ENCODE measurements around the gene RAMP3.

RAMP3 gene

GRCh38 chr7:45223728-45224630 lies 66.4 kb downstream of the RAMP3 start:
- peaks cover 3% of the 10 kb centered on the region; the same call in 1 of the 2 replicates for H3K4me1 ChIP-seq (ENCODE audit: insufficient read depth, low read length)
- H3K9me3 ChIP-seq (ENCODE audit: insufficient read depth, low read depth, low read length) = no peaks in the 10 kb centered on the region
- H3K4me3 ChIP-seq (ENCODE audit: low read length) = no peak overlapping the region
- no peak overlapping the region for H3K27ac ChIP-seq (ENCODE audit: low read length)
- H3K9ac ChIP-seq (ENCODE audit: low read depth, low read length) = no peak overlapping the region
- no peaks in the 10 kb centered on the region; the same call in 1 of the 2 replicates for H3K27me3 ChIP-seq (ENCODE audit: insufficient read depth, low read length)
- H3K36me3 ChIP-seq (ENCODE audit: insufficient read depth, low read depth, low read length) = no peaks in the 10 kb centered on the region

- peaks cover 3% of the 10 kb centered on the region; the same call in 1 of the 2 replicates for H3K4me1 ChIP-seq (ENCODE audit: insufficient read depth, low read length)
- no peaks in the 10 kb centered on the region for H3K9me3 ChIP-seq (ENCODE audit: insufficient read depth, low read depth, low read length)
- no peaks in the 10 kb centered on the region for H3K36me3 ChIP-seq (ENCODE audit: insufficient read depth, low read depth, low read length)
- H3K4me3 ChIP-seq (ENCODE audit: low read length) = no peak overlapping the region
- H3K9ac ChIP-seq (ENCODE audit: low read depth, low read length) = no peak overlapping the region
- H3K27me3 ChIP-seq (ENCODE audit: insufficient read depth, low read length) = peaks cover 3% of the 10 kb centered on the region; the same call in 1 of the 2 replicates
- H3K27ac ChIP-seq (ENCODE audit: low read length) = no peak overlapping the region
Measured at GRCh38 chr7:45224832-45225231, 67.2 kb downstream of the RAMP3 start.

GRCh38 chr7:45225311-45225947 lies 67.8 kb downstream of the RAMP3 start:
- H3K4me1 ChIP-seq (ENCODE audit: insufficient read depth, low read length) = peaks cover 3% of the 10 kb centered on the region; the same call in 1 of the 2 replicates
- peaks cover 3% of the 10 kb centered on the region; the same call in 1 of the 2 replicates for H3K27me3 ChIP-seq (ENCODE audit: insufficient read depth, low read length)
- H3K9ac ChIP-seq (ENCODE audit: low read depth, low read length) = no peak overlapping the region
- no peaks in the 10 kb centered on the region for H3K36me3 ChIP-seq (ENCODE audit: insufficient read depth, low read depth, low read length)
- no peak overlapping the region for H3K27ac ChIP-seq (ENCODE audit: low read length)
- H3K9me3 ChIP-seq (ENCODE audit: insufficient read depth, low read depth, low read length) = no peaks in the 10 kb centered on the region
- H3K4me3 ChIP-seq (ENCODE audit: low read length) = no peak overlapping the region

GRCh38 chr7:45225948-45226335 lies 68.4 kb downstream of the RAMP3 start:
- Histone ChIP-seq H3K36me3 (ENCODE audit: insufficient read depth, low read depth, low read length) (no peaks in the 10 kb centered on the region), H3K9me3 (ENCODE audit: insufficient read depth, low read depth, low read length) (no peaks in the 10 kb centered on the region), H3K4me3 (ENCODE audit: low read length) (no peak overlapping the region), H3K9ac (ENCODE audit: low read depth, low read length) (no peak overlapping the region), H3K27ac (ENCODE audit: low read length) (no peak overlapping the region), H3K27me3 (ENCODE audit: insufficient read depth, low read length) (peaks cover 3% of the 10 kb centered on the region; the same call in 1 of the 2 replicates), H3K4me1 (ENCODE audit: insufficient read depth, low read length) (no peaks in the 10 kb centered on the region)

GRCh38 chr7:45229156-45229920 lies 71.7 kb downstream of the RAMP3 start:
- Histone ChIP-seq H3K9ac (ENCODE audit: low read depth, low read length) (no peak overlapping the region), H3K9me3 (ENCODE audit: insufficient read depth, low read depth, low read length) (no peaks in the 10 kb centered on the region), H3K27me3 (ENCODE audit: insufficient read depth, low read length) (peaks cover 3% of the 10 kb centered on the region; the same call in 1 of the 2 replicates), H3K36me3 (ENCODE audit: insufficient read depth, low read depth, low read length) (no peaks in the 10 kb centered on the region), H3K27ac (ENCODE audit: low read length) (no peak overlapping the region), H3K4me3 (ENCODE audit: low read length) (no peak overlapping the region), H3K4me1 (ENCODE audit: insufficient read depth, low read length) (no peaks in the 10 kb centered on the region)

GRCh38 chr7:45230083-45230482 lies 72.5 kb downstream of the RAMP3 start:
- no peaks in the 10 kb centered on the region for H3K4me1 ChIP-seq (ENCODE audit: insufficient read depth, low read length)
- H3K4me3 ChIP-seq (ENCODE audit: low read length) = no peak overlapping the region
- no peaks in the 10 kb centered on the region for H3K9me3 ChIP-seq (ENCODE audit: insufficient read depth, low read depth, low read length)
- no peaks in the 10 kb centered on the region for H3K36me3 ChIP-seq (ENCODE audit: insufficient read depth, low read depth, low read length)
- peaks cover 3% of the 10 kb centered on the region; the same call in 1 of the 2 replicates for H3K27me3 ChIP-seq (ENCODE audit: insufficient read depth, low read length)
- H3K27ac ChIP-seq (ENCODE audit: low read length) = no peak overlapping the region
- no peak overlapping the region for H3K9ac ChIP-seq (ENCODE audit: low read depth, low read length)

GRCh38 chr7:45230611-45231165 lies 73.1 kb downstream of the RAMP3 start:
- H3K9me3 ChIP-seq (ENCODE audit: insufficient read depth, low read depth, low read length) = no peaks in the 10 kb centered on the region
- H3K36me3 ChIP-seq (ENCODE audit: insufficient read depth, low read depth, low read length) = no peaks in the 10 kb centered on the region
- H3K4me1 ChIP-seq (ENCODE audit: insufficient read depth, low read length) = no peaks in the 10 kb centered on the region
- H3K9ac ChIP-seq (ENCODE audit: low read depth, low read length) = no peak overlapping the region
- peaks cover 3% of the 10 kb centered on the region; the same call in 1 of the 2 replicates for H3K27me3 ChIP-seq (ENCODE audit: insufficient read depth, low read length)
- H3K4me3 ChIP-seq (ENCODE audit: low read length) = no peak overlapping the region
- H3K27ac ChIP-seq (ENCODE audit: low read length) = no peak overlapping the region

- no peaks in the 10 kb centered on the region for H3K36me3 ChIP-seq (ENCODE audit: insufficient read depth, low read depth, low read length)
- no peak overlapping the region for H3K9ac ChIP-seq (ENCODE audit: low read depth, low read length)
- peaks cover 3% of the 10 kb centered on the region; the same call in 1 of the 2 replicates for H3K27me3 ChIP-seq (ENCODE audit: insufficient read depth, low read length)
- H3K27ac ChIP-seq (ENCODE audit: low read length) = no peak overlapping the region
- H3K4me3 ChIP-seq (ENCODE audit: low read length) = no peak overlapping the region
- no peaks in the 10 kb centered on the region for H3K9me3 ChIP-seq (ENCODE audit: insufficient read depth, low read depth, low read length)
- H3K4me1 ChIP-seq (ENCODE audit: insufficient read depth, low read length) = no peaks in the 10 kb centered on the region
Measured at GRCh38 chr7:45233249-45233775, 75.7 kb downstream of the RAMP3 start.
